WI38 (cell line): ENCODE data around the gene HOXA4.

Experiments
- H3K4me3 ChIP-seq: 2 replicates; pipeline ENCODE4 v1.5.1; 2011; ENCODE audit warnings: low read depth, mild to moderate bottlenecking, control low read depth, low read length
- CTCF ChIP-seq: IDR thresholded peaks from 2 replicates; pipeline ENCODE4 v1.5.1; 2012; ENCODE audit warnings: low read depth, mild to moderate bottlenecking, control low read depth, low read length

HOXA4 gene

DNA sequence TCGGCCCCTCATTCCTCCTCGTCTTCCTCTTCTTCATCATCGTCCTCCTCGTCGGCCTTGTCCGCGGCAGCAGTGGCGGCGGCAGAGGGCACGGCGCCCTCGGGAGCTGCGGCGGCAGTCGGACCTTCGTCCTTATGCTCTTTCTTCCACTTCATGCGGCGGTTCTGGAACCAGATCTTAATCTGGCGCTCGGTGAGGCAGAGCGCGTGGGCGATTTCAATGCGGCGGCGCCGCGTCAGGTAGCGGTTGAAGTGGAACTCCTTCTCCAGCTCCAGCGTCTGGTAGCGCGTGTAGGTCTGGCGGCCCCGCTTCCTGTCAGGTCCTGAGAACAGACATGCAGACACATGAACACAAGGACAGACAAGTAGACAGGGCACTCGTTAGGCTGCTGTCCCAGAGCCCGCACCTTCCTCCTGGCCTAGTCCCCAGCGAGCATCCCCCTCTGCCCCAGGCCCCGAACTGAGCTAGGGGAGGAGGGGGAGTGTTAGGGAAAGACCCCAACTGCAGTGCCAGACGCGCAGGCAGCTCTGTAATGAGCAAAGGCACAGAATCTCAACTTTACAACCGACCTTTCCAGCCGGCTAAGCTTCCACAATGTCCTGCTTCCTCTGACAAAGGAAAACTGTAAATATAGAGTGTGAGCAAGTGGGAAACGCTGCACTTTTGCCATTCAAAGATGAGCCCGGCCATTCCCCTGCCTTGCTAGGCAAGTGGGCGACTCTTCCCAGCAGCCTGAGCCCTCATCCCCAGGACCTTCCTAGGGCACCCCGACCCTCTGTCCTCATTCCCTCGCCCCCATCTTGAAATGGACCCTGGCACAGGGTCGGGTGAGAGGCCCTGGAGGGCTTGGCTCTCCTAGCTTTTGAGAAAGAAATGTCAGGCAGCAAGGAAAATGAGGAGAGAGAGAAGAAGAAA is 24.6 kb upstream of the HOXA4 start:
- no peak for TF ChIP-seq CTCF
- H3K4me3 ChIP-seq, result no peak overlapping the region

DNA sequence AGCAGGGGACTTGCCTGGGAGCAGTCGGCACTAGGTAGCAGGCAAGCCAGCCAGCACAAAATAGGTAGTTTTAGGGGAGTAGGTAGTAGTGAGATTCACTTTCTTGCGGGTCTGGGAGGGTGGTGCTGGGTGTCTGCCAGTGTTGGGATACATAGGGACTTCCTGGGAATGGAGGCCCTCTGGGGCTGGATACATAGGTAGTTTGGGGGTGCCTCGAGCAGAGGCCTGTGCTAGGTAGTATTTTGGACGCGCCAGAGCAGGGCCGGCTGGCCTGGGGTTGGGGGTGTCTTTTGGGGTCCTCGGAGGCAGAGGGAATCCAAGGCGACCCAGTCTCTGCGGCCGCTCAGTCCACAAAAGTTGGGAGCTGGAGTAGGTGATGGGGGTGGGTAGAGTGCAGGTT is 23.8 kb upstream of the HOXA4 start:
- no peak for TF ChIP-seq CTCF
- no peak overlapping the region for H3K4me3 ChIP-seq

DNA sequence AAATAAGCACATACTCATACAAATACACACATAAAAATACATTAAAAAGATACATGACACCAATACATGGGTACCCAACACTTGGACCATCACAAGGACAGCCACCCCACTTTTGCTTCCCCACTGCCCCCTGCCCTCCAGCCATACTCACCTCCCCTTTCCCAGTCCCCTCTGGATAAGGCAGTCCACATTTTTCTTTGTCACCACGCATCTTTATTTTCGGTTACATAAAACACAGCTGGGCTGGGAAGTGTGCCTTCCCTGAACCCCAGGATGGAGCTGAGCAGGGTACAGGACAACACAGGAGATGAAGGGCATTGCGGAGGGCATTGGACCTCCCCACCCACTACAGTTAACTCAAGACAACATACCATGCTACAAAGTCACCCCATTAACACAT is 23.0 kb upstream of the HOXA4 start:
- H3K4me3 ChIP-seq, result no peak overlapping the region

DNA sequence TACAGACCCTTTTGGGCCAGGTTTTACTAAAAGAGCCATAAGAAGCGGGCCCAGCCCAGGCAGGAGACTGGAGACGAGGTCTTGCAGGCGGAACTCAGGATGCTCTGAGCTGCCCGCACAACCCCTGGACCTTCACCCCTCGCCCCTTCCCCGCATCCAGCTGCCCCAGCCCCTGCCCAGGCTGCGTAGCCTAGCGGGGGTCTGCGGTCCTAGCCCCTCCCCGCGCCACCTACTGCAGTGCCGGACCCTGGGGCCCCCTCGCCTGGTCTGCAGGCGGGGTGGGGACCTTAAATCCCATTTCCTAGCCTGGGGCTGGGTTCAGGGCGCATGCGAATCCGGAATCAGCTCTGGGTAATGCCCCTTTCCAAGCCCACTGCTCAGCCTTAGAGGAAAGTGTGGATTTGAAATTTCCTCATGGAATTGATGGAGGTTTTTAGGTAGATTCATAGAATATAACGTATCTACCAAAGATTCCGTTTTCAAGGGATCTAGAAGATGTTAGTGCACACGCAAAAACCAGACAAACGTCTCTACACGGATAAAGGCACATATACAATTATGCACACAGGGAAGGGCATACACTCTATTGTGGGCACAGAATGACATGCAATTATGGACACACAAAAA is 22.4 kb upstream of the HOXA4 start:
- no peak overlapping the region for H3K4me3 ChIP-seq

More for the DNA sequence above, 23.0 kb upstream of the HOXA4 start:
- no peak for TF ChIP-seq CTCF

GRCh38 chr7:27151931-27152815 is 21.6 kb upstream of the HOXA4 start, which contains the start of gene HOXA3:
TSS of gene HOXA3 (minus strand) at chr7:27152583. CDS start at chr7:27110640, 41,943 bp downstream.
- TF ChIP-seq CTCF, result no peak
- peak within 1 kb of the TSS; percentile 54 for H3K4me3 ChIP-seq

More for the DNA sequence above, 22.4 kb upstream of the HOXA4 start:
- no peak for TF ChIP-seq CTCF

DNA sequence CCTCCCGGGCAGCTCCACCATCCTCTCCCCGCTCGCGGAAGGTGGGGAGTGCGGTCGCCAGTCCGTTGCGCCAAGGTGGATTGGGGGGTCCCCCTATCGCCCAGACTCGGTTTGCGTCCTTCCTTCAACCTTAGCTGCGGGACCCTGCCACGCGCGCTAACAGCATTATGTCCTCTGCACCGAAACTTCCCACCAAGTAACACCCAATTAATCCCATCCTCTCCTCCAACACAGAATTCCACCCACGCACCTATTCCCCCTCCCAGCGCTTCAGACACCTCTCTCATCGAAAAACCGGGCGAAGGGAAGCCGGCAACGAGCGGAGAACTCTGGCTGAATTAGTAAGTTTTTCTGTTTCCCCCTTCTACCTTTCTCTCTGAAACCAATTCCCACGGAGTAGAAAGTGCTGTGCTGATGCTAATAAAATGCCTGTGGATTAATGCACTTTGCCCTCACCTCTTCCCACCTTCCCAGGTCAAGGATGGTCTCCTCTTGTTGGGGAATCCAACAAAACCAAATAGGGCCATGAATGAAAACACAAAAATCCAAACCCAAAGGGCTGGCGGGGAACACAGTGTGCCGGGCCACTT is 20.9 kb upstream of the HOXA4 start:
- TF ChIP-seq CTCF, result no peak
- H3K4me3 ChIP-seq, result peak overlapping the region; percentile 54
